D341Med (cell line): ENCODE measurements around the gene MTF2.
"Not testable (repeated sequence)": the region's sequence is repeated elsewhere in the genome, so short reads cannot be mapped to it uniquely, and the experiment has no call there.

Experiments used
- DNase-seq: peaks from one replicate; pipeline ENCODE4 v3.0.0; 2012; ENCODE audit warnings: low spot score

Gene MTF2

GRCh38 chr1:93078986-93079654 is at the start of gene MTF2:
Gene MTF2, plus strand, starts transcription at chr1:93079283. Its CDS starts 244 bp downstream, at chr1:93079527.
- peak; percentile 93 for DNase-seq

DNA sequence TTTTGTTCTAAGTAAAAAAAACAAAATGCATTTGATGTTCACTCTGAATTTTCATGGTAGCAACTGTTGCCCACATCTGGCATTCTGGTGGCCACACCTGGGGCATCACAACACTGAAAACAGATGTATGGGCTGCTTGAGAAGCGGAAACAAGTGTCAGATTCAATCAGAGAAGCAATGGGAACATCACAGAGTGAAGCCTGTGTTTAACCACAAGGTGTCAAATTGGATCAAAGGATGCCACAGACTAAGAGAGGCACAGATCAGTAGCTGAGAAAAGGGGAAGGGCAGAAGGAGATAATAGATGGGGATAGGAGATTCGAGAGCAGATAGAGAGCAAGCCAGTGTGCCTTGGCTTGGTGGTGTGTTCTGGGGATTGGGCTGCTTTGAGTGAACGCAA is 49.8 kb upstream of the MTF2 start:
- DNase-seq: no peak

- not testable (repeated sequence) for DNase-seq
Observed at GRCh38 chr1:93030191-93030590, 48.9 kb upstream of the MTF2 start.

- no peak for DNase-seq
Observed at GRCh38 chr1:93031711-93032110, 47.4 kb upstream of the MTF2 start.

DNA sequence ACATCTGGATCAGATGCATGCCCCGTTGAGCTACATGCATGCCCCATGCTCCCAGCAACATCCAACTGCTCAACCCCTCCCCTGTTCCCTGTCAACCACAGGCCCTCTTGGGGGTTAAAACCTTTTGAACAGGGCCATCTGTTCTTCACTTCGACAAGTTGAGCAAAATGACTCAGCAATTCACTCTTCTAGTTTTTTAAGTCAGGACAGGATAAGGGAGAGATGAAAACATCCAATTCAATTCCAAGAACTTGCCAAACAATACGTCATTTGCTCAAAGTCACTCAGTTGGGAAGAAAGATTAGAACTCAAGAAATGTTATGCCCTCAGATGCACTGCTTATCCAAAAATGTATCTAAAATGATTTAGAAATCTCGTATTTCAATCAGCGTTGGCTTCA is 46.1 kb upstream of the MTF2 start:
- DNase-seq: peak; percentile 29

GRCh38 chr1:93033785-93034184 is 45.3 kb upstream of the MTF2 start:
- no peak for DNase-seq

GRCh38 chr1:93034397-93034796 is 44.7 kb upstream of the MTF2 start:
- no peak for DNase-seq

- DNase-seq: no peak
Observed at GRCh38 chr1:93036672-93037071, 42.4 kb upstream of the MTF2 start.

DNA sequence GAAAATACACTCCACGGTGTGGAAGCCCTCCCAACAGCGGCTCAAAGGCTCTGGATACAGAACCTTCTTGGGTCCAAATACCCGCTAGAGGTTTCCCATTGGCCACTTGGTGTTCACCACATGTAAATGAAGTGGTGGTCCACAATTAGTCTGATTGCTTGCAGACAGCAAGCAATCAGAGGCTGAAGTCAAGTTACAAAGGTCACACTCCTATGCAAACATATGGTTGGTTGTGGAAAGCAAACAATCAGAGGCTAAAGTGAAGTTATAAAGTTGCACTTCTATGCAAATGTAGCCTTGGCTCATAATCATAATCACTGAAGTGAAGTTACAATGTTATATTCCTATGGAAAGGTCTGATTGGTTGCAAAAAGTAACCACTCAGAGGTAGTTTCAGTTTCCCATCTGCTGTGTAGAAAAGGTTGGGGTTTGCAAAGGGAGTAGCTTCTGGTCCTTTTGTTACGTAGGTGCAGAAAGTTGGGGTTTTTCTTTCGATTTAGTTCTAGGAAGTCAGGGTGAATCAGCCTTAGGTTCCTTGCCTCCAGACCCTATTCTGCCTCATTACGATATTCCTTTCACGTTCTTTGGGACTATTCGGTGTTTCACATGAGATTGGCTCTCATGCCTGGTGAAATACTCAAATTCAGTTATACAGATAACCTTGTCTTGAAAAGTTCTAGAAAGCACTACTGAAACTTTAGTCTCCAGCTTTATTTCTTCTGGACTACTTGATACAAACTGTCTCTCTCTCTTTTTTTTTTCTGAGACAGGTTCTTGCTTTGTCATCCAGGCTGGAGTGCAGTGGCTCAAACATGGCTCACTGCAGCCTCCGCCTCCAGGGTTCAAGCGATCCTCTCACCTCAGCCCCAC is 36.7 kb upstream of the MTF2 start:
- DNase-seq: no peak

DNA sequence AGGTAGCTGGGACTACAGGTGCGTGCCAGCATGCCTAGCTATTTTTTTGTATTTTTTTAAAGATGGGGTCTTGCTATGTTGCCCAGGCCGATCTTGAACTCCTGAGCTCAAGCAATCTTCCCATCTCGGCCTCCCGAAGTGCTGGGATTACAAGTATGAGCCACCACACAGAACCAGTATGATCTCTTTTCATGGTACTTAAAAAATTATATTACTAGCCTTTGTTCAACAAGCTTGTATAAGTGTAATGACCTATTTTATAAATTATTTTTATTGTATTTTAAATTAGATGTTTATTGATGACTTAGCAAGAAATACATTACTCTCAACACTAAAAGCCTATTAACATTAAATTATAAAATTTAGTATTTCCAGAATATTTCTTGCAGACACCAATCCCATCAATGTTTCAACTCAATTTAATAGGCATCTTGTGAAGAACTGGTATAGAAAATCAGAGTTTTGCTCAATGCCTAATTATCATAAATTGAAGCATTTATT is 36.0 kb upstream of the MTF2 start:
- DNase-seq: no peak

DNA sequence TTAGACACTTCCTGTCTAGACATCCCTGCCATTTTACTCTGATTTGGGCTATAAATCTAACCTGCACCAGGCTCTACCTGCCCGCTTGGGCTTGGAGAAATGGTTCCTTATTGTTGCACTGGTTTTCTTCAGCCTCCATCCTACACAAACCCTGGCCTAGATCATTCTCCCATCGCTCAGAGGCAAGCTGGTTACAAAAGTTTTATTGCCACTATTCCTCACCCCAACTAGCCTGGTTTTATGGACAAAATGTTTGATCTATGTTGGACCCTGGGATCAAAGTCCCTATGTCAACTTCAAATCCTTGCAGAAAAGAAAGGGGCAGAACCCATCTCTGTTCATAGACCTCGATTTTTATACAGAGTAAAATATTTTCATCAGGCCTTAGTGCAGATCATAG is 31.5 kb upstream of the MTF2 start:
- no peak for DNase-seq

DNA sequence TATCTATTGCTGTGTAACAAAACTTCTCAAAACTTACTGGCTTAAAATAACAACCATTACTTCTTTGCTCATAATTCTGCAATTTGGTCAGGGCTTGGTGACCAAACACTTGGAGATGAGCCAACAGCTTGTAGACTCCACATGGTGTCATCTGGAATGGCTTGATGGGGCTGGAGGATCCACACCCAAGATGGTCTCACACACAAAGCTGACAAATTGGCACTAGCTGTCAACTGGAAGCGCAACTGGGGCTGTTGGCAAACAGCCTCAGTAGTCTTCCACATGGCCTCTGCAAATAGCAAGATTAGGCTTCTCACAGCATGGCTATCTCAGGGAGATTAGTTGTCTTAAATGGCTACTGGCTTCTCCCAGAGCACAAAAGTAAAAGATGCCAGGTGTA is 27.1 kb upstream of the MTF2 start:
- no peak for DNase-seq

- DNase-seq: no peak
Observed at GRCh38 chr1:93056214-93056613, 22.9 kb upstream of the MTF2 start.

DNA sequence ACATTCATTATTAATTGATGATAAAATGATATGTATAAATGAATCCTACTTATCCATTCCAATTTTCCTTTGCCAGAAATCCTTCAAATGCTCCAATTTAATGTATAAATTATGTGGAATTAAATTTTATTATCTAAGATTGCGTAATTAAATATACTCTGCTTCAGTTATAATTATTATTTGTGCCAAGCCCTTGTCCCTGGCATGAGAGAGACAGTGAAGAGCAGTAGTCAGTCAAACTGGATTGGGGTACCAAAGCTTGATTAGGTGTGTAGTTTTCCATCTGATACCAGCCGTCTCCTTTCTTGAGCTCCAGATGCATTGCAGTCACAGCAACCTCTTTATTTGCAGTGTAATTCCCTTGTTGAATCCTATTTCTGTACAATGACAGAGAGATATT is 22.4 kb upstream of the MTF2 start:
- DNase-seq: no peak

DNA sequence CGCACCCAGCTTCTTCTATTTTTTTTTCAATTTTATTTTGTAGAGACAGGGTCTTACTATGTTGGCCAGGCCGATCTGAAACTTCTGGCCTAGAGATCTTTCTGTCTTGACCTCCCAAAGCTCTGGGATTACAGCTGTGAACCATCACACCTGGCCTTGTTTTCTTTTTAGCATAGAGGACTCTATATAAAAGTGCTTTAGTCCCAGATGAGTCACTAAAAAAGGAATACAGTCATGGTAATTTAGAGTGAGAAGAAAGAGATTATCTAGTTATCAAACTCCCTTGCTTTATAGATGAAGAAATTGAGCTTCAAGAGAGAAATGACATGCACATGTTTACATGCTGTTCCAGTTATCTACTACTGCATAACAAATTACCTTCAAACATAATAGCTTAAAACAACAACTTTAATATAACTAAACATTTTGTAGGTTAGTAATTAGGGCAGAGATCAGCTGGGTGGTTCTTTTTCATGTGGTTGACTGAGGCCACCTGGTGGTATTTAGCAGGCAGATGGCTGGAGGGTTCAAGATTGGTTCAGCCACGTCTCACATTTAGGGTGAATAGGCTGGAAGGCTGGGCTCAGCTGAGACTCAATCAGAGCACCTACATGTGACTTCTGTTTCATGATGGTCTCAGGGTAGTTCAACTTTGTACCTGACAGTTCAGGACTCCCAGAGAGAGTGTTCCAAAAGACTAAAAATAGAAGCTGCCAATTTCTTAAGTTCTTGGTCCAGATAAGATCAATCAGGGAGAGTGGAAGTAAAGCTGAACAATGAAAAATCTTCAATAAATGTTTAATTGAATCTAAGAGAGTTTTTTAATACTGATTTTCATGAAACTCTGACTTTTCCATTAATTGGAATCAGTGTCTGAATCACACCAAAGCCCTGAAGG is 16.9 kb upstream of the MTF2 start:
- peak; percentile 65 for DNase-seq

GRCh38 chr1:93076268-93076667 is 2.8 kb upstream of the MTF2 start:
- no peak for DNase-seq

DNA sequence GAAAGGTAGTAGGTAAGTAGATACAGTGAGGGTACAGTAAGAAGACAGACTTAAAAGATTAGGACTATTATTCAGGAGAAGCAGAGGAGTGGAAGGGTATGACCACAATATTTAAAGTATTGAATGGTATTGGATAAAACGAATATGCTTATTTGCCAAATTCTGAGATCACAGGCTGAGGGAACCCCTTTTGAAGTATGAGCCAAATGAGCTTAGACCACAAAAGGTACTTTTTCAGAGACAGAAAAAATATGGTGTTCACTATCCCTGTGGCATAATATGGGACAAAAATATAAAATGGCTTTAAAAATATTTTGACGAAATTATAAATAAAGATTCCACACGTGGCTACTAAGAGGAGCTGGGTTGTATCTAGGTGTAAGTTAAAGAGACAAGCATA is 880 bp upstream of the MTF2 start:
- no peak for DNase-seq

DNA sequence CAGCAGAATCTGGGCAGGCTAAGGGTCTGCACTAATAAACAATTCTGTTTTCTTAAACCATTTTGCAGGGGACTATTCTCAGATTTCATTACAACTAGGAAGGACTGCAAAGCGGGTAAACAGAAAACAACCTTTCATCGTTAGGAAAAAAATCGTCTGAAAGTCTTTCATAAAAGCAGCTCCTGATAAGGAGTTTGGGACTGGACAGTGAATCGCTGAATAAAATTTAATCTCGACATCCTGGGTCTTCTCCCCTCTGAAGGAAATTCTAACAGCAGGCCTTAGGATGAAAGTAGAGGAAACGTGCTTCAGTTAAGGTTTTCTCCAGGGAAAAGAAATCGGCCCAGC is 471 bp upstream of the MTF2 start:
- peak; percentile 22 for DNase-seq

- DNase-seq: peak; percentile 45
Observed at GRCh38 chr1:93079685-93080141, 630 bp downstream of the MTF2 start.

- DNase-seq: peak; percentile 33
Observed at GRCh38 chr1:93080179-93080823, 1.2 kb downstream of the MTF2 start.

DNA sequence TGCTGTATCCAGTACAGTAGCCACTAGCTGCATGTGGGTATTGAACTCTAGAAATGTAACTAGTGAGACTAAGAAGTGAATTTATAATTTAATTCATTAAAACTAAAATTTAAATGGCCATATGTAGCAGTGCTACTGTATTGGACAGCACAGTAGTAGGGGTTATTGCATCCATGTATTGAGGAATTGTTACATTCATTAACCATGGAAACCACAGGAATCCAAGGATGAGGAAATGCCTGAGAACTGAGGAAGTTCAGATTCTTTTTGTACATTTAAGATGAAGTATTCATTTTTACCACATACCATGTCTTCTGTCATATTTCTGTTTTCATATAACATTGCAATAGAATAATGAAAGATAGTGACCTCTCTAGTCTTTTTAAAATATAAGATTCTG is 2.6 kb downstream of the MTF2 start:
- no peak for DNase-seq

GRCh38 chr1:93082313-93082712 is 3.2 kb downstream of the MTF2 start:
- DNase-seq: no peak
